Stimulated activated CD4-positive, alpha-beta T cell treated with anti-CD3 and anti-CD28 coated beads, TNF-alpha, amount 100 ng/mL, for 24 hours (primary cell): Measurements from ENCODE around the gene SMIM30.
"Not testable (repeated sequence)": the region's sequence is repeated elsewhere in the genome, so short reads cannot be mapped to it uniquely, and the experiment has no call there.

Source experiments
- DNase-seq, 3 experiments: peaks; one replicate each; pipeline ENCODE4 v3.0.0-alpha.2; 2020; ENCODE audit warnings: low read depth in 3 of 3

Gene SMIM30, protein sequence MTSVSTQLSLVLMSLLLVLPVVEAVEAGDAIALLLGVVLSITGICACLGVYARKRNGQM

GRCh38 chr7:113118074-113118959 lies at the start of gene SMIM30:
SMIM30 (minus strand) TSS chr7:113118554; CDS start chr7:113117578, 976 bp downstream.
- DNase-seq, result peak; percentile 79 to 86 (median 84)

- DNase-seq, result not testable (repeated sequence)
These were observed 47.8 kb upstream of the SMIM30 start for GRCh38 chr7:113166176-113166575.

DNA sequence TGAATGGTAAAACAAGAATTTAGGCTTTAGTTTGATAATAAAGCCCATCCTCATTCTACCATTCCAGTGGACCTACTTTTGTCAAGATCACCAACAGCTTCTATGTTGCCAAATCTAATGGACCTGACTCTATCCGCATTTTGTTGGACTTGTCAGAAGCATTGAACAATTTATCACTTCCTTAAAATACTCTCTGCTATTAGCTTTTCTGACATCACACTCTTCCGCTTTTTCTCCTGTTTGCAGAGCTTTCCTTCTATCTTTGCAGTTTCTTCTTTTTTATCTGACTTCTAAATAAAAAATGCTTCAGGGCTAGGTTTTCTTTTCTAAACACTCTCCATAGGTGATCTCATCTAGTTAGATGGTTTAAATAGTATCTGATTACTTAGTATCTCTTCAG lies 42.7 kb upstream of the SMIM30 start:
- DNase-seq, result no peak

GRCh38 chr7:113159746-113160339 lies 41.5 kb upstream of the SMIM30 start:
- DNase-seq, result no peak

- no peak for DNase-seq
These were observed 40.4 kb upstream of the SMIM30 start for GRCh38 chr7:113158756-113159155.

DNA sequence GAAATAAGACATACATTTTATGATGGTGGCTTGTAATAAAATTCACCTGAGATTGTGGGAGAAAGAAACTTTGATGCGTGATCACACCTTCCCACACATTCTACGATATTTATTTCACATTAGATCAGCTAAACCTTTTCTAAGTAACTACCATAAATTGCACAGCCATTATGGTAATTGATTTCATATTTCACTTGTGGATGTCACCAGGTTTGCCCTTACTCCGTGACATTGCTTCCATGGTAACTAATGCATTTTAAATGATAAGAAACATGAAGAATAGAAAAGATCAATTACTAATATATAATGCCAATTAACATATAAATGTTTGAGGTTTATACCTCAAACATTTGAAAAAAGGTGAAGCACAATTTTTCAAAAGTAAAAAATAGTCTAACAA lies 35.8 kb upstream of the SMIM30 start:
- no peak for DNase-seq

DNA sequence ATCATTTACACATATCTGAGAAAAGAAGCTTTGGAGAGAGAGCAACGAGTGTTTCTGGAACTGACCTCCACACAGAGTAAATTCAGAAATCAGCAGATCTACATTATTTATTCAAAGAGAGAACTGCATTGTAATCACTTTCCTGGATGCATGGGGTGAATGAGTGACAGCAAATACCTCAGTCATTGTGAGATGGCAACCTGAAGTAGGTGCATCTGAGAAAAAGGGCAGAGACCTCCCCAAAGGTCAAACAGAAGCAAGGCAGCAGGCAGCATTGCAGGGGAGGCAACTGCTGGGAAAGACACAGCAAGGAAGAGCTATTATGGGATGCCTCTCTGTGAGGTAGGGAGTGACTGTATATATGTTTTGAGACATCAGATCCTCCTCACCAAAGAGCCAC lies 26.5 kb upstream of the SMIM30 start:
- DNase-seq, result no peak

DNA sequence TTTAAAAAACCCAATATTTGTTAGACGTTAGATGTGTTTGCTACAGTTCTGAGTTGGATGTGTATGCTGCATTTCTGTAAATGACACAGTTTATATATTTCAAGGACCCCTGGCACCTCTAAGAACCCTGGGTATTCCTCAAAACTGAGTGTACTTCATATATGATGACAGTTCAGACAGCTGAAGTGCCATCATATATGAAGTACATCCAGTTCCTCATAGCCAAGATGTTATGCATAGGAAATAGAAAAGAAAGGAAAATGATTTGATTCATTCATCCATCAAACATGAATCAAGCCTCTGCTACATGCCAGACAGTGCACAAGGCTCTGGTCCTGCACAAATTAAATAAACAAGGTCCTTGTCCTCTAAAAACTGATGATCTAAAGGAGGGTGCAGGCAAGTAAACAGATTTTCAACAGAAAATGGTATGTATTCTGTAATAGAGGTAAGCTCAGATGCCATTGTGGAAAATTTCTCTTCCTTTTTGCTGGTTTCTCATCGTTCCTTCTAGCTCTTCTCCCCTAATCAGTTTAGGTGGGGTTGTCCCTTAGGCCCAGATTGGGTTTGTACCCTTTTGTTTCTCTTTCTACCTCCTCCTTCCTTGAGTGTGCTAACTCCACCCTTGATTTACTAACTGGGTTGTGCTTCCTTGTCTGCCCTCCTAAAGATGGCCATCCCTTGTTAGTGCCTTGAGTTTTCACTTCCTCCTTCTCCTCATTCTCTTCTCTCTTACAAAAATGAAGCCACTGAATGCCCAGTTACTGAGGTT lies 25.3 kb upstream of the SMIM30 start:
- DNase-seq, result no peak

DNA sequence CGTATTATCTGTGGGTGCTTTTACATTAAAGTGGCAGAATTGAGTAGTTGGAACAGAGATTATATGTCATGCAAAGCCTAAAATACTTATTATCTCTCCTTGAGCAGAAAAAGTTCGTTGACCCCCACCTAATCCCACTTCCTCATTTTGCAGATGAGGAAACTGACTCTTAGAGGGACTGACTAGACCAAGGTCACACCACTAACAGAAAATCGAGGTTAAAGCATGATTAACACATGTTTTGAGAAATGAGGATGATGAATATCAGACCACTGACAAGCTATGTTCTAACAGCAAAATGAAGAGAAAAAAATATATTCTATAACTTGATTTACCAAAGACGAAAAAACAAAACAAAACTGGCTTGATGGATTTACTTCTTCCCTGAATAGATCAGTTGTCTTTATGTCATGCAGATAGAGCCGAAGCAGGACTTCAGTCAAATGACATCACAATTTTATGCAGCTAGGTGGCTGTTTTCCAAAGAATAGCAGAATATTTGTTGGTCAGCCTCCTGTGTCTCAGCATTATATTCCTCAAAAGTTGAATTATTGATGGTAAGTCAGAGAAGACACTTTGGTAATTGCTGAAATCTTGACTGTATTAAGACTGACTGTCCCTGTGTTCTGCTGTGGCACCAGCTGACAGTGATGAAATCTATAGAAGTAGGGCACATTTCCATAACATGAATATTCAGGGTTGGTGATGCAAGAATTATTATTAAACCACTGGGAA lies 24.2 kb upstream of the SMIM30 start:
- no peak for DNase-seq

- DNase-seq, result no peak
These were observed 23.4 kb upstream of the SMIM30 start for GRCh38 chr7:113141803-113142202.

- no peak for DNase-seq
These were observed 22.6 kb upstream of the SMIM30 start for GRCh38 chr7:113140956-113141355.

GRCh38 chr7:113137241-113137640 lies 18.9 kb upstream of the SMIM30 start:
- no peak for DNase-seq

DNA sequence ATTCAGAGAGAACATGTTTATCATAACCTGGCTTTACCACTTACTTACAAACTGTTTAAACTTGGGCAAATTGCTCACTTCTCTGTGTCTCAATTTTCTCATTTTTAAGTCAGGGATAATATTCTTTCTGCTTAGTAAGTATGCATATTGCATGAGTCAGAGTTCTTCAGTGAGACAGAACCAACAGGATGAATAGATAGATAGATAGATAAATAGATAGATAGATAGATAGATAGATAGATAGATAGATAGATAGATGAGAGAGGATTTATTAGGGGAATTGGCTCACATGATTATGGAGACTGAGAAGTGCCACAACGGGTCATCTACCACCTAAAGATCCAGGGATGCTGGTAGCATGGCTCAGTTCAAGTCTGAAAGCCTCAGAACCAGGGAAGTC lies 15.7 kb upstream of the SMIM30 start:
- no peak for DNase-seq

- no peak for DNase-seq
These were observed 13.0 kb upstream of the SMIM30 start for GRCh38 chr7:113131367-113131766.

GRCh38 chr7:113128031-113128430 lies 9.7 kb upstream of the SMIM30 start:
- no peak for DNase-seq

DNA sequence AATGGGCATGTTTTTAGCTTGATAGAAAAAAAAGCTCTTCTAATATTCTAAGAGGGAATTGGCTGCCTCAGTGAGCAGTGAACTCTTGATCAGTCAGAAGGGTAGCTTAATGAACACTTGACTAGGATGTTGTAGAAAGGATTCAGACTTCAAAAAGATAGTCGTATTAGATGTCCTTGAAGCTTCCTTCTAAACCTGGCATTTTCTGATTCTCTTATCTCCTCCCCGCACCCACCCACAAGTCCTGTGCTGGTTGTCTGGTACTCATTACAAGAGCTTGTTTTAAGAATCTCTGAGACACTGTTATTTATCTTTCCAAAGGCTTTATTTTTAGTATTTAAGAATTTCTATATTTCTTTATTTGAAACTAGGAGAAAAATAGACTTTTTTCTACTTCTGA lies 7.4 kb upstream of the SMIM30 start:
- DNase-seq, result no peak

DNA sequence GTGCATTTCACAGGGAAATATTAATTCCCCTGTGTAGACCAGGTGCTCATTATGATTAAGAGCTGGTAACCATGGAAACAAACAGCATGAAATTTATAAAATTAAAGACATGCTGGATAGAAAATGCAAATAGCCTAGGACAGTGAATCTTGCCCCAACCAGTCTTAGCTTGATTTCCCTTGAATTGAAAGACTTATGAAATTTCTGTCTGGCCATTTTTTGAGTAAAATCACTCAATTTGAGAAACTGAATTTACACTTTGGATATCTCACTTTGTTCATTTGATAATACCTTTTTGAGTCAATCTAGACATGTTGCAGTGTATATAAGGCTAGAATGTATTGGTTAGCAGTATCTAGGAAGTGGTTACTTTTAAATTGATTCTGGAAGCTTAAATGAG lies 4.4 kb upstream of the SMIM30 start:
- DNase-seq, result no peak

GRCh38 chr7:113120647-113121046 lies 2.3 kb upstream of the SMIM30 start:
- no peak for DNase-seq

DNA sequence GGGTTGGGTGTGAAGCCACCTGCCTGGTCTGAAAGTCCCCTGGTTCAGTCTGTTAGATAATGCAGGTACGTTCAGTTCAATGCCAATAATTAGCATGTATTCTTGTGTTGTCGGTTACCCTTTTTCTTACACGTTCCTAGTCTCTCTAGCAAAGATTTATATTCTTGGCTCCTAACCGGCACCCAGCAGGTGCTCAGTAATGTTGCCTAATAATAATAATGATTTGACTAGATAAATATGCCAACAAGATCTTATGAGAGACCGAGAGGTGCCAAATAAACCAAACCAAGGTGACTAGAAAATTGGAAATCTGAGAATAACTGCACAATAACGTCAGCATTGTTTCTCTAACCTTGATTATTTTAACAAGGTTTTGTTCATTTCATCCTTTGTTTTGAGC lies 1.1 kb upstream of the SMIM30 start:
- DNase-seq, result no peak

DNA sequence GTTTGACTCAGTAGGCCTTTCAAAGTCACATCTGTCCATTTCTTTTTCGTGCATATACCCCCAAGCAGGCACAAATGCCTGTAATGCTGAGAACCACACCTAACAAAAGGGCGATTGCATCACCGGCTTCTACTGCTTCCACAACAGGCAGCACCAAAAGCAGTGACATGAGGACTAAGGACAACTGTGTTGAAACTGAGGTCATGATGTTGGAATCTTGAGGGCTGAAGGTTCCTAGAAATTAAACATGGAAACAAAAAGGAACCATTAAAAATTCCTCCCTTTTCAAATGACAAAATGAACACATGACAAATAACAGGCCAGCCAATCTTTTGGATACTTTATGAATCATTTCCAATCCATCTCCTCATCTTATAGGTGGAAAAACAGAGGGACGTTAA lies 980 bp downstream of the SMIM30 start:
- DNase-seq, result not testable (repeated sequence)

- DNase-seq, result no peak
These were observed 4.4 kb downstream of the SMIM30 start for GRCh38 chr7:113113912-113114311.

- DNase-seq, result no peak
These were observed 8.6 kb downstream of the SMIM30 start for GRCh38 chr7:113109718-113110117.
